Glutamatergic neuron (in vitro differentiated cells): ENCODE results near the gene ANKRD6. TPM values are rescaled to one million over a fixed set of nuclear protein-coding genes. Genes with fewer than 3 reads are reported as not detected.

Experiments
- DNase-seq: peaks from one replicate; pipeline ENCODE4 v3.0.0; 2022
- H3K27ac Mint-ChIP-seq: one replicate; pipeline ENCODE4 v1.8.0; 2020; ENCODE audit warnings: mild to moderate bottlenecking, mixed read lengths, inconsistent platforms; ENCODE audit not compliant: unreplicated experiment
- H3K27me3 Mint-ChIP-seq: one replicate; pipeline ENCODE4 v1.8.0; 2020; ENCODE audit warnings: mild to moderate bottlenecking, moderate library complexity, mixed read lengths, inconsistent platforms; ENCODE audit not compliant: unreplicated experiment
- H3K36me3 Mint-ChIP-seq: one replicate; pipeline ENCODE4 v1.8.0; 2020; ENCODE audit warnings: mild to moderate bottlenecking, mixed read lengths, inconsistent platforms; ENCODE audit not compliant: unreplicated experiment
- H3K4me1 Mint-ChIP-seq: one replicate; pipeline ENCODE4 v1.8.0; 2020; ENCODE audit warnings: mild to moderate bottlenecking, low read depth, mixed read lengths, inconsistent platforms; ENCODE audit not compliant: unreplicated experiment
- H3K4me3 Mint-ChIP-seq: one replicate; pipeline ENCODE4 v1.8.0; 2020; ENCODE audit warnings: mild to moderate bottlenecking, mixed read lengths, inconsistent platforms; ENCODE audit not compliant: unreplicated experiment
- H3K9me3 Mint-ChIP-seq: one replicate; pipeline ENCODE4 v1.8.0; 2020; ENCODE audit warnings: mild to moderate bottlenecking, moderate library complexity, mixed read lengths, inconsistent platforms; ENCODE audit not compliant: unreplicated experiment
- total RNA-seq: library from RNA; stranded (reverse); fragmentation: NEBNext Ultra II Directional; extraction: Animal tissue kit (Norgen Biotek cat#: 25700); gene quantifications from one replicate; pipeline ENCODE4 v1.2.1, GENCODE V29; 2021; ENCODE audit not compliant: unreplicated experiment
- TF ChIP-seq, protein P1 (sequence below): fragments of 200-600 bp; sonication (generic); IDR thresholded peaks from one replicate; pipeline ENCODE4 v1.5.0; 2021; ENCODE audit not compliant: partially characterized antibody, unreplicated experiment

ANKRD6 gene
- total RNA-seq, 1 donor from 2014 or later = 31.9 TPM

GRCh38 chr6:89481695-89482094 is 48.7 kb downstream of the ANKRD6 start:
- Mint-ChIP-seq H3K27me3 (peaks cover 2% of the 10 kb centered on the region), H3K9me3 (peaks cover 3% of the 10 kb centered on the region), H3K4me1 (peaks cover 28% of the 10 kb centered on the region), H3K4me3 (no peak overlapping the region), H3K27ac (no peak overlapping the region), H3K36me3 (no peaks in the 10 kb centered on the region)
- TF ChIP-seq, protein P1, sequence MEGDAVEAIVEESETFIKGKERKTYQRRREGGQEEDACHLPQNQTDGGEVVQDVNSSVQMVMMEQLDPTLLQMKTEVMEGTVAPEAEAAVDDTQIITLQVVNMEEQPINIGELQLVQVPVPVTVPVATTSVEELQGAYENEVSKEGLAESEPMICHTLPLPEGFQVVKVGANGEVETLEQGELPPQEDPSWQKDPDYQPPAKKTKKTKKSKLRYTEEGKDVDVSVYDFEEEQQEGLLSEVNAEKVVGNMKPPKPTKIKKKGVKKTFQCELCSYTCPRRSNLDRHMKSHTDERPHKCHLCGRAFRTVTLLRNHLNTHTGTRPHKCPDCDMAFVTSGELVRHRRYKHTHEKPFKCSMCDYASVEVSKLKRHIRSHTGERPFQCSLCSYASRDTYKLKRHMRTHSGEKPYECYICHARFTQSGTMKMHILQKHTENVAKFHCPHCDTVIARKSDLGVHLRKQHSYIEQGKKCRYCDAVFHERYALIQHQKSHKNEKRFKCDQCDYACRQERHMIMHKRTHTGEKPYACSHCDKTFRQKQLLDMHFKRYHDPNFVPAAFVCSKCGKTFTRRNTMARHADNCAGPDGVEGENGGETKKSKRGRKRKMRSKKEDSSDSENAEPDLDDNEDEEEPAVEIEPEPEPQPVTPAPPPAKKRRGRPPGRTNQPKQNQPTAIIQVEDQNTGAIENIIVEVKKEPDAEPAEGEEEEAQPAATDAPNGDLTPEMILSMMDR = no peak
- no peak for DNase-seq

DNA sequence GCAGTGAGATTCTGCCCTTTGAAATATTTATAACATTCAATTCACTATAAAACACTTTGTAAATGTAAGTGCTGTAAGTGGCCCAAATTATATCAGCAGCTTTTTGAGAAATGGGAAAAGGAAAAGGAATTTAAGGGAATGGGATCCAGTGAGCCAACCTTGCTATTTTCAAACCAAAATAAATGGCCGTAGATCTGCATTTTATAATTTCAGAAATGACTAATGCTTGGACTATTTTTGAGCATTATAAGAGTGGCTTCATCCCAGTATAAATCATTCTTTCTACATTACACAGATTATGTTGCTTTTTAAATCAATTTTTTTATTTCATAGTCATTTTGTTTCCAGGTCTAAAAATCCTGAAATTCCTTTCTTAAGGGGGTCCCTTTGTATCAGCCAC is 49.2 kb downstream of the ANKRD6 start:
- Mint-ChIP-seq H3K4me3 (no peak overlapping the region), H3K9me3 (peaks cover 3% of the 10 kb centered on the region), H3K36me3 (no peaks in the 10 kb centered on the region)

GRCh38 chr6:89483111-89483720 is 50.3 kb downstream of the ANKRD6 start:
- Mint-ChIP-seq H3K4me1 (peaks cover 28% of the 10 kb centered on the region), H3K27me3 (peaks cover 2% of the 10 kb centered on the region), H3K27ac (peak overlapping the region; percentile 68), H3K4me3 (peak overlapping the region; percentile 55), H3K36me3 (no peaks in the 10 kb centered on the region), H3K9me3 (peaks cover 3% of the 10 kb centered on the region)
- TF ChIP-seq, protein P1 = no peak
- peak; percentile 43 for DNase-seq

More for the DNA sequence above, 49.2 kb downstream of the ANKRD6 start:
- Mint-ChIP-seq H3K4me1 (peaks cover 28% of the 10 kb centered on the region), H3K27me3 (peaks cover 2% of the 10 kb centered on the region), H3K27ac (no peak overlapping the region)
- TF ChIP-seq, protein P1 = no peak
- no peak for DNase-seq

- H3K9me3 Mint-ChIP-seq = peaks cover 3% of the 10 kb centered on the region
- no peaks in the 10 kb centered on the region for H3K36me3 Mint-ChIP-seq
- TF ChIP-seq, protein P1 = no peak
- H3K4me3 Mint-ChIP-seq = peak overlapping the region; percentile 50
- peak overlapping the region; percentile 94 for H3K27ac Mint-ChIP-seq
- H3K4me1 Mint-ChIP-seq = peaks cover 31% of the 10 kb centered on the region
- peak; percentile 32 for DNase-seq
- H3K27me3 Mint-ChIP-seq = peaks cover 4% of the 10 kb centered on the region
These were observed 52.4 kb downstream of the ANKRD6 start for GRCh38 chr6:89485320-89485719.

- H3K9me3 Mint-ChIP-seq = peaks cover 3% of the 10 kb centered on the region
- peaks cover 31% of the 10 kb centered on the region for H3K4me1 Mint-ChIP-seq
- H3K27me3 Mint-ChIP-seq = peaks cover 4% of the 10 kb centered on the region
- no peak overlapping the region for H3K4me3 Mint-ChIP-seq
- TF ChIP-seq, protein P1 = no peak
- no peak overlapping the region for H3K27ac Mint-ChIP-seq
- DNase-seq = no peak
- no peaks in the 10 kb centered on the region for H3K36me3 Mint-ChIP-seq
These were observed 54.9 kb downstream of the ANKRD6 start for GRCh38 chr6:89487864-89488263.
